NCI-H345 (cell line): ENCODE data around the gene ZBTB7C.
A peak's percentile ranks its signal among the peaks of the same experiment; 100 is the strongest.

Experiments
- DNase-seq: peaks from one replicate; lab custom pipeline; 2025; lab: John Stamatoyannopoulos, UW

Gene ZBTB7C

GRCh38 chr18:48020337-48021250 lies 388.6 kb downstream of the ZBTB7C start:
- no peak for DNase-seq

DNA sequence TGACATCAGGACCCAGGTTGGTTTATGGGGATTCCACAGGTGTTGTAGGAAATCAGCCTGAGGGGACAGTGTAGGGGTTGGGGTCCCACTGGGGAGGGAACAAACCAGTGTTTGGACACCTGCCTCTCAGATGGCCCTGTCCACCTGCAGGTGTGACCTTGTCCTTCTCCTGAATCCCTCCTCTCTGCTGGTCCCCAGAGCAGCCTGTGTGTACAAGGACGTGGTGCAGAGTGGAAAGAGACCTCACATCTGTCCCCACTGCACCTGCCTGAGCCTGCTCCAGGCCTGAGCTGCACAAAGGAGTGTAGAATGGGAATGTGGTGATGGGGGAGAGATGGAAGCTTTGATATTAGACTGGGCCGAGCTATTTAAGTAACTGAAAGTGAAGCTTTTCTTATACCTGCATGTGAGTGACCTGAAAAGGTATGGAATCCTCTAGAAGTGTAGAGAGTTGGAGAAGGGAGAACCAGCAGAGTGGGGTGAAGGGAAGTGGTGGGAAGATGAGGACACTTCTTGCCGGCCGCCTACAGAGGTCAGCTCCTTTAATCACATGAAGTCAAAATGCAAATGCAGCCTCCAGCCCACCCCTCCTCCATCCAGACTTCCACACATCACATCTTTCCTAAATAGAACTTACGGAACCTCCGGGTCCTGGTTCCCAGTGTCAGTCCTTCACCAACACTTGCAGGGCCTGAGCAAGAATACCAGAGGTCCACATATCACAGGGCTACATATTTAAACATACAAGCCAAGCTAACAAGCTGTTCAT lies 389.4 kb downstream of the ZBTB7C start:
- no peak for DNase-seq

DNA sequence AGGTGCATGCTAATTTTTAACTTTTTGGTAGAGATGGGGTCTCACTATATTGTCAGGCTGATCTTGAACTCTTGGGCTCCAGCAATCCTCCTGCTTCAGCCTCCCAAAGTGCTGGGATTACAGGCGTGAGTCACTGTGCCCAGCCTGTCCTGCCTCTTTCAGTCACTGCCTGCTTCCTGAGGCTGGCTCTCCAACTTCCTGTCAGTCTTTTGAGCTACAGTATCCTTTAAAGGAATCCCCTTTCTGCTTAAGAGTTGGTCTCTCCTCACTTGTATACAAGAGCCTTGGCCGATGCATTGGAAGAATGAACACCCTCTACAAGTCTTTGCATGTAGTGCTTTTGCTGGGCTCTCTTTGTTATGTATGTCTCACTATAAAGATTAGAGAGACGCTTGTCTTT lies 390.3 kb downstream of the ZBTB7C start:
- DNase-seq = no peak

DNA sequence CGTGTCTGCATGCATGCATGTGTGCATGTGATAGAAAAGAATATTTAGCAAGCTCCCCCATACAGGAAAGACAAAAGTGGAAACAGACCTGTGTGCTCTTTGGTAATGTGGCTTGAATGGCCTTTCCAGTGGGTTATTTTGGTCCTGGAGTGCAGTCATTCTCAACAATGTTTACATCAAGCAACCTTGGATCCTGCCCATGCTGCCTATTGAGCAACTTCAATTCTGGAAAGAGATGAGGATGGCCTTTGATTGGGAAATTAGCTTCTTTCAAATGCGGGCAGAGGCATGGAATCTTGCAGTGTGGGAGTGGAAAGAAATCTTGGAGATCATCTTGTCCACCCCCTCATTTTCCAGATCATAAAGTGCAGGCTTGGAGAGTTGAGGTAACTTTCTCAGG lies 391.5 kb downstream of the ZBTB7C start:
- DNase-seq = no peak

DNA sequence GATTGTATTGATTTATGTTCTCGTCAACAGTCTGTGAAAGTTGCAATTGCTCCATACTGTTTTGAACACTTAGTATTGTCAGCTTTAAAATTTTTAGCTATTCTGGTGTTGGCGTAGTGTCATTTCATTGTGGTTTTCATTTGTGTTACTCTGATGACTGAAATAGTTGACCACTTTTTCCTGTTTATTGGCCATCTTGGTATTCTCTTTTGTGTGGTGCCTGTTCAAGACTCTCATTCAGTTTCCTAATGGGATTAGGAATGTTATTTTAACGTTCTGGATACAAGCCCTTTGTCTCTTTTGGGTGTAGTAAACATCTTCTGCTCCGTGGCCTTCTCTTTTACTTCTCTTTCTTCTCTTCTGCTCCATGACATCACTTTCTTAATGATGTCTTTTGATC lies 396.0 kb downstream of the ZBTB7C start:
- DNase-seq = no peak

DNA sequence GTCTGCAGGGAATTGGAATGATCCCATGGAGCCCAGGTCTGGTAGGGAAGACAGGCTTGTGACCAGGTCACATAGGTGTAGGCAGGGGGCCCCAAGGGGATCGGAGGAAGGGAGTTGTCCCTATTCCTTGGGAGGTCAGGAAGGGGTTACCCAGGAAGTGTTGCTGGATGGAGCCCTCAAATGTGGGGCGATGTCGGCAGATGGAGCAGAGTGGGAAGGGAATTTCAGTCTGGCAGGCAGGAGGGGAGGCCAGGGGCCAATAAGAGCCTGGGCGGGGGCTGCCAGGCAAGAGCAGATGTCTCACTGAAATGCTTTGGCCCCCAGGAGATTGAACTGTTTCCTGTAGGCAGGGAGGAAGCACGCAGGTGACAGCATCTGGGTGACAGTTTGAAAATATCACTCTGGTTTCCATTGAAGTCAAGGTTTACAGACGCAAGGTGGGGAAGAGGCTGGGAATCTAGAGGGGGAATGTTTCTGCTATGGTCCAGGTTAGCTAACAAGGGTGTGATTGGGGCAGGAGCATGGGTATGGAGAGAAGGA lies 397.2 kb downstream of the ZBTB7C start:
- DNase-seq = no peak

- DNase-seq = no peak
Observed at GRCh38 chr18:48010264-48010663, 398.9 kb downstream of the ZBTB7C start.

DNA sequence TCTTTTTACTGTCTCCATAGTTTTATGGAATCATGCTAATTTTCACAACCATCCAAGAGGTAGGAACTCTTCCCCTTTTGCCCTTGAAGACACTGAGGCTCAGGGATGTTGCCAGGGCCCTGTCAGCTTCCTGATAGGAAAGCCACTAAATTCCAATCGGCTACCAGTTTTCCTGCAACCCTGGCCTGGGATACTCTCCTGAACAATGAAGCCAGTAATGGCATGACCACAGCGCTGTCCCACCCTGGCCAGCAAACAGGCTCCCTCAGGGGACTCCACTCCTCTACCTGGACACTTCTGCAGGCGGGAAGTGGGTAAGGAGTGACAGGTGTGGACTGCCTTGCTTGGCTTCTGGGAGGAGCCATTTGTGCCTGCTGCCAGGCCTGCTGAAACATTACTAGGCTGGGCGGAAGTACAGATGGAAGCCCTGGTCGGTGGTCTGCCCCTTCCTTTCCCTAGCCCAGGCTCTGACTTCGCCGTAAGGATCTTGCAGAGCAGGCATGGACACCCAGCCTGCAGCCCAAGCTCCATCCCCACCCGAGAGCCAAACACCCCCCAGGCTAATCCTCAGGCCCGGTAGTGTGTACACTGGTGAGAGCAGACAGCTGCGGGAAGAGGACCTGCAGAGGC lies 400.0 kb downstream of the ZBTB7C start:
- no peak for DNase-seq

DNA sequence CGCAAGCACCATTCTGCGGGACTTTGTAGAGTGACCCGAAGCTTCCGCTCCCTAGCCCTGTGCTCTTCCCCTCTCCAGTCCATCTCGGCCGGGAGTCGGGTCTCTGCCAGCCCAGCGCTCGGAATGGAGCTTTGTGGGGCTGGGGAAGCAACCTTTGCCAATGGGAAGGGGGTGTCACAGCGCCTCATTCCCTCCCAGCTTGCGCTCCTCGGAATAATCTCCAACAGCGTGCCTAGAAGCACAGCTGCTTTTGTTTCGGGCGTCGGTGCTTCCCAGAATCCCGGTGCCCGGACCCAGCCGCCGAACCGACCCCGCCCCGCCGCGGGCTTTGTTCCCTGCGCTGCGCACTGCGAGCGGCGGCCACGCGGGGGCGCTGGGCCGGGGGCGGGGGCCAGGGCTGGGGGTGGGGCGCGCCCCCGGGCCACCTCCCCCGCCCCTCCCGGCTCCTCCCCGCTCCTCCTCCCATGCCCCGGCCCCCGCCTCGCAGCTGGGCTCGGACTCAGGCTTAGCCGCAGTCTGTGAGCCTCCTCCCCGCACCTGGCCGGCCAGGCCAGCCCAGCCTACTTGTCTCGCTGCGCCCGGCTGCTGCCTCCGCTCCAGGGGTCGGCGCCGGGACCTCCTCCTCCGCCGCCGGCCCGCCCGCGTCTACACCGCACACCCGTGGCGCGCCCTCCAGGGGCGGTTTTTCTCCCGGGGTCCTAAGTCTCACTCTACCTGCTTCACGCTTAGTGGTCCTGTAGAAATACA lies 401.1 kb downstream of the ZBTB7C start:
- DNase-seq = peak; percentile 81

GRCh38 chr18:48007381-48007780 lies 401.8 kb downstream of the ZBTB7C start:
- DNase-seq = no peak

GRCh38 chr18:48006415-48007175 lies 402.6 kb downstream of the ZBTB7C start:
- DNase-seq = no peak

GRCh38 chr18:48004577-48004976 lies 404.6 kb downstream of the ZBTB7C start:
- no peak for DNase-seq

- no peak for DNase-seq
Observed at GRCh38 chr18:48003426-48004349, 405.5 kb downstream of the ZBTB7C start.

GRCh38 chr18:48002933-48003365 lies 406.2 kb downstream of the ZBTB7C start:
- DNase-seq = no peak

DNA sequence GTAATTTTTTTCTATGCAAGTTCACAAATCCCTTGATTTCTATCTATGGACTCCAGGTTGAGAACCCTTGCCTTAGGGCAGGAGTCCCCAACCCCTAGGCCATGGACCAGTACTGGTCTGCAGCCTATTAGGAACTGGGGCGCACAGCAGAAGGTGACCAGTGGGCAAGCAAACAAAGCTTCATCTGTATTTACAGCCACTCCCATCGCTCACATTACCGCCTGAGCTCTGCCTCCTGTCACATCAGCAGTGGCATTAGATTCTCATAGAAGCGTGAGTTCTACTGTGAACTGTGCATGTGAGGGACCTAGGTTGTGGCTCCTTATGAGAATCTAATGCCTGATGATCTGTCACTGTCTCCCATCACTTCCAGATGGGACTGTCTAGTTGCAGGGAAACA lies 408.5 kb downstream of the ZBTB7C start:
- no peak for DNase-seq

DNA sequence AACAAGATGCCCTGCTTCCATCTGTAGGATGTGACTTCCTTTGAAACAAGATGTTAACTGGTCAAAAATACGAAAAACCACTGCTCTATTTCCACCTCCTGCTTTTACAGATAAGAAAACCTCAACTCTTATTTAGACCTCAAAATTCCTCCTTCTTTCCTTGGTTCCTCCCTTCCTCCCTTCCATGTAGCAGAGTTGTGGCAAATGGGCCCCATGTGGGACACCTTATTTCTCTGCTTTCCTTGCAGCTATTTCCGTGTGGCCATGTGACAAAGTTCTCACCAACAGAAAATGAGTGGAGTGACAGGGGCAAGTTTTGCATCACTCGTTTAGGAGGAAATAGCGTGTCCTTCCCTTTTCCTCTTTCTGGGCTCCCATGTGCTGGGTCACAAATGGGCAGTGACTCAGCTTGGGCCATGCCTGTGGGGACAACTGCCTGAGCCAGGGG lies 409.4 kb downstream of the ZBTB7C start:
- DNase-seq = no peak

- peak; percentile 20 for DNase-seq
Observed at GRCh38 chr18:47997338-47997780, 411.8 kb downstream of the ZBTB7C start.

DNA sequence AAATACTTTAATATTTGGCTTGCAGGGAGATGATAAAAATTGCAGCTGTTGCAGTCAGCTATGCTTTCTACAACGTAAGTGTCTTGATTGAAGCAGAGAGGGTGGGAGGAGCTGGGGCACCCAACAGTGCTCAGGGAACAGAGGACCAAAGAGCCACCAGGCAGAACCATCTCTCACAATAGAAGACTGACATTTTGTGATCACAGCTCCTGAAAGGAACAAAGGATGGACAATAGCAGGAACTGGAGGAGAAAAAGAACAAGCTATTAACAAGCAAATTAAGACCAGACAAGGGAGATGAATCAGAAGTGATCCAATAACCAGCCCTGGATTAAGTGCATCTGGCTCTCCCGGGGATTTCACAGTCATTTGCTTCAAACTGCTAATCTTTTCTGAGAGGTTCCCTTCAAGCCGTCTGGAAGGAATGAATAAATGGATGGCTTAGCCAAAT lies 413.1 kb downstream of the ZBTB7C start:
- DNase-seq = peak; percentile 82

GRCh38 chr18:47995654-47996053 lies 413.5 kb downstream of the ZBTB7C start:
- no peak for DNase-seq
